Adrenal gland (tissue), 12 donors: ENCODE data around the gene CCDC27. TPM values are rescaled to one million over a fixed set of nuclear protein-coding genes. Genes with fewer than 3 reads are reported as not detected.

ENCODE experiments used
- DNase-seq, 7 donors: peaks; one replicate each; pipeline ENCODE4 v3.0.0-alpha.2; 2019 to 2020
- H3K27ac ChIP-seq, 5 donors: fragments of 200-600 bp; sonication (generic) in 4 of 5; 1 replicate in 3 of 5; 2 replicates in 2 of 5; pipeline versions ENCODE4 v1.5.1 to v1.8.0; 2016 to 2020; ENCODE audit warnings: mild to moderate bottlenecking in 1 of 5
- H3K27me3 ChIP-seq: fragments of 200-600 bp; 2 replicates; pipeline ENCODE4 v1.8.0; 2021
- H3K36me3 ChIP-seq, 2 donors: fragments of 200-600 bp; replicated peaks in 1 of 2; 1 replicate in 1 of 2; 2 replicates in 1 of 2; pipeline versions ENCODE4 v1.5.1 to v1.8.0; 2018 to 2022
- H3K4me1 ChIP-seq, 2 donors: fragments of 200-600 bp; replicated peaks in 1 of 2; 1 replicate in 1 of 2; 2 replicates in 1 of 2; pipeline versions ENCODE4 v1.5.1 to v1.8.0; 2018 to 2021
- H3K4me3 ChIP-seq, 4 donors: fragments of 200-600 bp; sonication (generic) in 3 of 4; one replicate each; pipeline ENCODE4 v1.5.1; 2016 to 2018
- H3K9me3 ChIP-seq, 3 donors: fragments of 200-600 bp; sonication (generic) in 1 of 3; replicated peaks in 1 of 3; 1 replicate in 2 of 3; 2 replicates in 1 of 3; pipeline versions ENCODE4 v1.5.1 to v1.8.0; 2016 to 2021
- CTCF ChIP-seq, 6 experiments: fragments of 450-650 bp in 4 of 6; fragments of 200-600 bp in 2 of 6; sonication (generic) in 1 of 6; IDR thresholded peaks; 1 replicate in 5 of 6; 2 replicates in 1 of 6; pipeline versions ENCODE4 v1.5.1 to v1.8.0; 2016 to 2021; ENCODE audit warnings: antibody characterized with exemption in 6 of 6, mild to moderate bottlenecking in 2 of 6, moderate library complexity in 1 of 6
- POLR2A ChIP-seq, 2 donors: fragments of 450-650 bp; IDR thresholded peaks; one replicate each; pipeline ENCODE4 v1.6.1; 2017; ENCODE audit warnings: antibody characterized with exemption in 2 of 2, mild to moderate bottlenecking in 2 of 2, moderate library complexity in 1 of 2
- WGBS, 4 donors: extraction: QIAGEN DNeasy Blood & Tissue Kit in 2 of 4; methylation state at CpG; one replicate each; pipeline versions ENCODE4 v1.1.5 to v1.1.7; 2013 to 2017; 5-methylcytosine and 5-hydroxymethylcytosine counted together
- intact Hi-C, 2 donors: fragments of 100-400 bp; cut with DNase I; formaldehyde crosslinking; loops; one replicate each; pipeline versions ENCODE4 v1.14.1 to v1.15.0; 2022 to 2023
- polyA plus RNA-seq, 3 donors: library from polyadenylated mRNA; stranded (reverse); fragments of 200-250 nt in 2 of 3; fragments of 350-450 nt in 1 of 3; fragmentation: Illumina TruSeq in 1 of 3; extraction: RNeasy Lipid Tissue Mini Kit (QIAGEN cat#74804) in 1 of 3; gene quantifications; one replicate each; pipeline ENCODE4 v1.2.3, GENCODE V29; 2013 to 2014
- total RNA-seq, 9 donors: library from RNA; depleted of rRNA in 4 of 9; stranded (reverse); fragments of >200 nt in 4 of 9; fragments of 120-200 nt in 1 of 9; fragmentation: NEBNext Ultra II Directional in 1 of 9; extraction: Animal tissue kit (Norgen Biotek cat#: 25700) in 1 of 9; gene quantifications; one replicate each; pipeline versions ENCODE4 v1.1.0 to v1.2.4, GENCODE V29; 2013 to 2023
- donor health status: healthy with polysubstance abuse.
- donor health status: Bipolar disorder and iron deficiency.
- donor health status: DM: yes; HTN: yes; CAD: no.
- donor health status: DM: no; HTN: no; CAD: no.
- donor health status: DM: no; HTN: no; CAD: no.
- donor health status: DM: yes; HTN: yes; CAD: no.

Gene CCDC27
- total and polyA plus RNA-seq, 12 donors: not detected

- no peaks in the 10 kb centered on the region for H3K9me3 ChIP-seq
- intact Hi-C loops: no loop called here
- 82 to 86% (median 86%) methylated on average over 13 to 17 of the region's 17 CpGs for WGBS, 4 donors
- peaks cover 13 to 14% of the 10 kb centered on the region in 2 donors for H3K4me1 ChIP-seq
- no peak for DNase-seq
- no peak overlapping the region for H3K4me3 ChIP-seq
- TF ChIP-seq POLR2A (IDR thresholded peaks at IDR 0.05): no peak
- no peak for TF ChIP-seq CTCF (IDR thresholded peaks at IDR 0.05)
- no peaks in the 10 kb centered on the region for H3K36me3 ChIP-seq
- no peak overlapping the region for H3K27ac ChIP-seq
- peaks cover 6% of the 10 kb centered on the region for H3K27me3 ChIP-seq
Observed at GRCh38 chr1:3767328-3767925, 15.2 kb downstream of the CCDC27 start.

- Histone ChIP-seq H3K9me3 (no peaks in the 10 kb centered on the region), H3K4me1 (peaks cover 14 to 20% of the 10 kb centered on the region in 2 donors), H3K36me3 (no peaks in the 10 kb centered on the region), H3K4me3 (no peak overlapping the region), H3K27ac (no peak overlapping the region), H3K27me3 (no peaks in the 10 kb centered on the region)
- DNase-seq: no peak
- WGBS, 4 donors: 87 to 90% (median 89%) methylated on average over 12 to 22 of the region's 22 CpGs
- intact Hi-C loops: no loop called here
- no peak for TF ChIP-seq CTCF (IDR thresholded peaks at IDR 0.05)
- TF ChIP-seq POLR2A (IDR thresholded peaks at IDR 0.05): no peak
Observed at GRCh38 chr1:3768811-3769390, 16.7 kb downstream of the CCDC27 start.

GRCh38 chr1:3770047-3770765 is 18.0 kb downstream of the CCDC27 start:
- Histone ChIP-seq H3K27me3 (no peaks in the 10 kb centered on the region), H3K4me1 (peaks cover 14 to 28% of the 10 kb centered on the region in 2 donors), H3K36me3 (no peaks in the 10 kb centered on the region), H3K9me3 (no peaks in the 10 kb centered on the region), H3K27ac (no peak overlapping the region), H3K4me3 (no peak overlapping the region)
- no peak for DNase-seq
- TF ChIP-seq CTCF (IDR thresholded peaks at IDR 0.05): no peak
- no peak for TF ChIP-seq POLR2A (IDR thresholded peaks at IDR 0.05)
- intact Hi-C loops: no loop called here
- WGBS, 4 donors: 78 to 89% (median 86%) methylated on average over 6 to 16 of the region's 16 CpGs

- Histone ChIP-seq H3K4me1 (peaks cover 14 to 37% of the 10 kb centered on the region in 2 donors), H3K36me3 (no peaks in the 10 kb centered on the region), H3K4me3 (peak overlapping the region in 2 of 4 donors; percentile 65 to 69), H3K9me3 (no peaks in the 10 kb centered on the region), H3K27me3 (no peaks in the 10 kb centered on the region), H3K27ac (no peak overlapping the region)
- DNase-seq: peak in 1 of 7 donors; percentile 35
- WGBS, 4 donors: 34 to 49% (median 37%) methylated on average over 11 to 32 of the region's 32 CpGs
- TF ChIP-seq CTCF (IDR thresholded peaks at IDR 0.05): no peak
- no peak for TF ChIP-seq POLR2A (IDR thresholded peaks at IDR 0.05)
- intact Hi-C loops: no loop called here
Observed at GRCh38 chr1:3771108-3772026, 19.1 kb downstream of the CCDC27 start.
